Osteocyte (in vitro differentiated cells): Measurements from ENCODE around the gene TRPM3. TPM values are rescaled to one million over a fixed set of nuclear protein-coding genes. Genes with fewer than 3 reads are reported as not detected.

Experiments used
- DNase-seq: peaks from one replicate; pipeline ENCODE4 v3.0.0; 2021; ENCODE audit warnings: mixed read lengths; ENCODE audit not compliant: unreplicated experiment; ENCODE audit errors: extremely low spot score
- H3K27ac Mint-ChIP-seq: one replicate; pipeline ENCODE4 v1.8.0; 2021; ENCODE audit warnings: mild to moderate bottlenecking, mixed read lengths; ENCODE audit not compliant: unreplicated experiment
- H3K27me3 Mint-ChIP-seq: one replicate; pipeline ENCODE4 v1.8.0; 2021; ENCODE audit warnings: mixed read lengths; ENCODE audit not compliant: unreplicated experiment
- H3K36me3 Mint-ChIP-seq: one replicate; pipeline ENCODE4 v1.8.0; 2021; ENCODE audit warnings: mixed read lengths; ENCODE audit not compliant: unreplicated experiment
- H3K4me1 Mint-ChIP-seq: one replicate; pipeline ENCODE4 v1.8.0; 2021; ENCODE audit warnings: mixed read lengths; ENCODE audit not compliant: unreplicated experiment
- H3K4me3 Mint-ChIP-seq: one replicate; pipeline ENCODE4 v1.8.0; 2021; ENCODE audit warnings: mild to moderate bottlenecking, moderate library complexity, mixed read lengths; ENCODE audit not compliant: unreplicated experiment
- H3K9me3 Mint-ChIP-seq: one replicate; pipeline ENCODE4 v1.8.0; 2021; ENCODE audit warnings: mixed read lengths; ENCODE audit not compliant: unreplicated experiment
- total RNA-seq: library from RNA; stranded (reverse); gene quantifications from 2 replicates; pipeline ENCODE4 v1.2.1, GENCODE V29; 2021
- TF ChIP-seq, protein P1 (sequence below): fragments of 200-600 bp; sonication (generic); IDR thresholded peaks from 2 replicates; pipeline ENCODE4 v1.5.0; 2021; ENCODE audit warnings: antibody characterized with exemption, mild to moderate bottlenecking, moderate library complexity

Gene TRPM3
- total RNA-seq, 1 donor from 2014 or later, result 0.05 TPM

DNA sequence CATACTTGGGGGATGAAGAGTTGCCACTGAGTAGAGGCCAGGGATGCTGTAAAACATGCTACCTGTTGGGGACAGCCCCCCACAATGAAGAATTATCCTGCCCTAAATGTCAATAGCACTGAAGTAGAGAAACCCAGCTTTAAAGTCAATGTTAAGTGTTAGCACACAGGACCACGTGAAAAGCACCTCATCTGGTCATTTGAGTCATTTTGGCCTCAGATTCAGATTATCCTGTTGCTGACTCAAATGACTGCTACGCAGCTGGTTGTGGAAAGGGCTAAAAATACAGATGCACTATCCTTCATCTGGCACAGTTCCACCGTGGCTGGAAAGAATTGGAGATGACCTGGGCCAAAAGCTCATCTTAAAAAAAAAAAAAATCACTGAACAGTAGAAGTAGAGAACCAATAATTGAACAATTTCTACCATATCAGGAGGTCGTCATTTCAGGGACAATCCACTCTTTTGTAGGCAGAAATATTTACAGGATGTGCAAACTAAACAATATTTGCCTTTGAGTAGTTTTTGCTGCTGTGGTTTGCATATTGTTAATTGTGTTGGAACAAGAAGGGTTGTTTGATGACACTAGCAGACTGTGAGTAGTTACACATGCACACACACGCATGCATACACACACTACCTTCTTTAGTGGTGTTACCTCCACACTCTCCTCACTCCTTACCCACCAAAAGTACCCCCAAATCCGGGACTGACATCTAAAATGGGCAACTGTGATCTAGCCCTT, 511.7 kb downstream of the TRPM3 start:
- Mint-ChIP-seq H3K9me3 (no peaks in the 10 kb centered on the region), H3K36me3 (no peaks in the 10 kb centered on the region), H3K27ac (no peak overlapping the region), H3K4me1 (peaks cover 18% of the 10 kb centered on the region), H3K27me3 (no peaks in the 10 kb centered on the region), H3K4me3 (no peak overlapping the region)
- no peak for DNase-seq
- TF ChIP-seq, protein P1, sequence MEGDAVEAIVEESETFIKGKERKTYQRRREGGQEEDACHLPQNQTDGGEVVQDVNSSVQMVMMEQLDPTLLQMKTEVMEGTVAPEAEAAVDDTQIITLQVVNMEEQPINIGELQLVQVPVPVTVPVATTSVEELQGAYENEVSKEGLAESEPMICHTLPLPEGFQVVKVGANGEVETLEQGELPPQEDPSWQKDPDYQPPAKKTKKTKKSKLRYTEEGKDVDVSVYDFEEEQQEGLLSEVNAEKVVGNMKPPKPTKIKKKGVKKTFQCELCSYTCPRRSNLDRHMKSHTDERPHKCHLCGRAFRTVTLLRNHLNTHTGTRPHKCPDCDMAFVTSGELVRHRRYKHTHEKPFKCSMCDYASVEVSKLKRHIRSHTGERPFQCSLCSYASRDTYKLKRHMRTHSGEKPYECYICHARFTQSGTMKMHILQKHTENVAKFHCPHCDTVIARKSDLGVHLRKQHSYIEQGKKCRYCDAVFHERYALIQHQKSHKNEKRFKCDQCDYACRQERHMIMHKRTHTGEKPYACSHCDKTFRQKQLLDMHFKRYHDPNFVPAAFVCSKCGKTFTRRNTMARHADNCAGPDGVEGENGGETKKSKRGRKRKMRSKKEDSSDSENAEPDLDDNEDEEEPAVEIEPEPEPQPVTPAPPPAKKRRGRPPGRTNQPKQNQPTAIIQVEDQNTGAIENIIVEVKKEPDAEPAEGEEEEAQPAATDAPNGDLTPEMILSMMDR, result no peak

DNA sequence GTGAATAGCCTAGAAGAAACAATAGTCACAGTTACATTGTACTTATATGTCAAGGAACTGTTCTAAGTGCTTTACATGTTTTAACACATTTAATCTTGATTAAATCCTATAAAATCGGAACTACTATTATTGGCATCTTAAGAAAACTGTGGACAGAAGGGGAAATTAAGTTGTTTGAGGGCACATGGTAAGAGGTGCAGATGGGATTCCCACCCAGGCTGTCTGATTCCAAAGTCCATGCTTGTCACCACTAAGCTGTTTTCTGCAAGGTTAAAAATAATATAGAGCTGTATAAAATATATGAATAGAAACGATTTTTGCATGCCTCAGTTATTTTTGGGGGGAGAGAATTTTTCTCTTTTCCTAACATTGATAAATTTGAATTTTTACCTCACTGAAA, 512.4 kb downstream of the TRPM3 start:
- no peak for DNase-seq
- H3K4me1 Mint-ChIP-seq, result peaks cover 20% of the 10 kb centered on the region
- H3K27ac Mint-ChIP-seq, result no peak overlapping the region
- no peak overlapping the region for H3K4me3 Mint-ChIP-seq
- no peaks in the 10 kb centered on the region for H3K9me3 Mint-ChIP-seq
- H3K27me3 Mint-ChIP-seq, result no peaks in the 10 kb centered on the region
- no peaks in the 10 kb centered on the region for H3K36me3 Mint-ChIP-seq
- TF ChIP-seq, protein P1, result no peak

DNA sequence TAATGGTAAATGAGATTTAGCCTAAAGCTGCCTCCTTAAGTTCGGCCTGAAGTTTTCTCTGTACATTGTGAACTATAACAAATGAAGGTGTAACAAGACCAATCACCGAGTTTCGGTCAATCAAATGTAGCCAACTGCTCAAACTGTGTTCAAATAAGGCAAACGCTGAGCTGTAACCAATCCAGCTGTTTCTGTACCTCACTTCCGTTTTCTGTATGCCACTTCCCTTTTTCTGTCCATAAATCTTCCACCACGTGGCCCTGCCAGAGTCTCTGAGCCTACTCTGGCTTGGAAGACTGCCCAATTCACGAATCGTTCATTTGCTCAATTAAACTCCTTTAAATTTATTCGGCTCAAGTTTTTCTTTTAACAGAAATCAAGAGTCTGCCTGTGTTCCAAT, 513.5 kb downstream of the TRPM3 start:
- H3K9me3 Mint-ChIP-seq, result no peaks in the 10 kb centered on the region
- H3K4me3 Mint-ChIP-seq, result no peak overlapping the region
- no peaks in the 10 kb centered on the region for H3K27me3 Mint-ChIP-seq
- no peaks in the 10 kb centered on the region for H3K36me3 Mint-ChIP-seq
- TF ChIP-seq, protein P1, result no peak
- peaks cover 11% of the 10 kb centered on the region for H3K4me1 Mint-ChIP-seq
- no peak overlapping the region for H3K27ac Mint-ChIP-seq
- DNase-seq, result no peak

DNA sequence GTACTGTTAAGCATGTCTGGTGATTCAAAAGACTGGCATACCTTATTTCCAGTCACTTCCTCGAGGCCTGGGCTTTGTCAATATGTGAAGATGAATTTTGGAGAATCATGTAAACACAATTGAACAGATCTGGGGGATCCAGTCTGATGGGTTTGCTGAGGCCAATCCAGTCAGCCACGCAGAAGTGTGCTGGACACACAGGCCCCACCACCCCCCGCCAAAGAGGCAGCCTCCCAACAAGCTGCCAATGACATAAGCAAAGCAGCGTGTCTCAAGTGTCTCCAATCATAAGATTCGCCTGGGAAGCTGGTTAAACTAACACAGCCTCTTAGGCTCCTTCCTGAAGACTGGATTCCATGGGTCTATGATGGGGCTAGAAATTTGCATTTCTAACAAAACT, 514.1 kb downstream of the TRPM3 start:
- no peaks in the 10 kb centered on the region for H3K27me3 Mint-ChIP-seq
- no peak overlapping the region for H3K4me3 Mint-ChIP-seq
- H3K36me3 Mint-ChIP-seq, result no peaks in the 10 kb centered on the region
- no peaks in the 10 kb centered on the region for H3K9me3 Mint-ChIP-seq
- DNase-seq, result no peak
- H3K4me1 Mint-ChIP-seq, result peaks cover 11% of the 10 kb centered on the region
- TF ChIP-seq, protein P1, result no peak
- H3K27ac Mint-ChIP-seq, result no peak overlapping the region

DNA sequence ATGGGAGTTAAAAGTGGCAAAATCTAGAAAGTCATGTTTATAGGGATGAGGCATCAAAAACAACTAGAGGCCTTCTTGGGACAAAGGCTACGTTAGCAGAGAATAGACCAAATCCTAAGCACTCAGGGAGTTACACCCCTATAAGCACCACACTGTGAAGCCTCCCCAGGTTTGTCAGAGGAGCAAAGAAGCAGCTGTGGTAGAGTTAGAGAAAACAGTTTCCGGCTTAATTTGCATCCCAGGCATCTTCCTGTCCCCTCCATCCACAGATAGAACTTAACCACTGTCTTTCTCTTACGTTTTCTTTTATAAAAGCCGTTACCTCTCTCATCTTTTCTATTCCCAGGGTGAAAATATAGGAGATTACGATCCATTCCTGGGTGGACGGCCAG, 518.4 kb downstream of the TRPM3 start:
- no peak for DNase-seq
- TF ChIP-seq, protein P1, result no peak
- H3K27ac Mint-ChIP-seq, result no peak overlapping the region
- peaks cover 3% of the 10 kb centered on the region for H3K9me3 Mint-ChIP-seq
- H3K4me1 Mint-ChIP-seq, result peaks cover 43% of the 10 kb centered on the region
- no peak overlapping the region for H3K4me3 Mint-ChIP-seq
- no peaks in the 10 kb centered on the region for H3K27me3 Mint-ChIP-seq
- H3K36me3 Mint-ChIP-seq, result no peaks in the 10 kb centered on the region
